AG04449 (cell line): ENCODE results near the gene VPS39.

Experiments
- CTCF ChIA-PET: fragments of 350-600 bp; formaldehyde crosslinking; extraction: SDS; loops from one replicate; lab custom pipeline; 2021; ENCODE audit warnings: antibody characterized with exemption; lab: Yijun Ruan, JAX
- POLR2A ChIA-PET: fragments of 400-600, 350-600 bp; formaldehyde crosslinking; extraction: SDS; loops from one replicate; lab custom pipeline; 2020; ENCODE audit warnings: antibody characterized with exemption, inconsistent platforms; lab: Yijun Ruan, JAX
- DNase-seq: peaks from one replicate; pipeline ENCODE4 v3.0.0-alpha.2; 2010; ENCODE audit warnings: low read depth, low spot score
- H3K4me3 ChIP-seq: 2 replicates; pipeline ENCODE4 v1.5.1; 2011; ENCODE audit warnings: low read depth, mild to moderate bottlenecking, control low read depth, low read length
- CTCF ChIP-seq: IDR thresholded peaks from one replicate; pipeline ENCODE4 v1.5.1; 2011; ENCODE audit warnings: mild to moderate bottlenecking, moderate library complexity, low read length, control low read depth, inconsistent platforms; ENCODE audit not compliant: insufficient read depth; ENCODE audit errors: missing control alignments

VPS39 gene

GRCh38 chr15:42143866-42144625 lies 64.1 kb downstream of the VPS39 start:
- POLR2A ChIA-PET = no interaction called here
- no peak overlapping the region for H3K4me3 ChIP-seq
- CTCF ChIA-PET = interaction anchor here (0.9 to 1.8 kb wide), 4 partner anchors 10 to 155 kb away, joined by 3 to 7 read pairs (median 4); no protein-coding TSS in a partner anchor
- DNase-seq = no peak
- TF ChIP-seq CTCF = no peak

- ChIA-PET CTCF (interaction anchor here (1.6 kb wide), 1 partner anchor 9 kb away, joined by 4 read pairs; no protein-coding TSS in a partner anchor), POLR2A (no interaction called here)
- DNase-seq = no peak
- TF ChIP-seq CTCF = no peak
- no peak overlapping the region for H3K4me3 ChIP-seq
Observed at GRCh38 chr15:42143356-42143755, 64.7 kb downstream of the VPS39 start.

- CTCF ChIA-PET = interaction anchor here (1.0 to 1.1 kb wide), 4 partner anchors 58 to 152 kb away, joined by 3 to 5 read pairs (median 3); no protein-coding TSS in a partner anchor
- H3K4me3 ChIP-seq = no peak overlapping the region
- POLR2A ChIA-PET = no interaction called here
- no peak for TF ChIP-seq CTCF
- DNase-seq = no peak
Observed at GRCh38 chr15:42141795-42142667, 66.1 kb downstream of the VPS39 start.

- no peak for TF ChIP-seq CTCF
- ChIA-PET CTCF (interaction anchor here (1.0 to 1.1 kb wide), 2 partner anchors 74 to 151 kb away, joined by 3 read pairs; no protein-coding TSS in a partner anchor), POLR2A (no interaction called here)
- DNase-seq = no peak
- no peak overlapping the region for H3K4me3 ChIP-seq
Observed at GRCh38 chr15:42141246-42141645, 66.9 kb downstream of the VPS39 start.

GRCh38 chr15:42140383-42141070 lies 67.6 kb downstream of the VPS39 start:
- no peak for TF ChIP-seq CTCF
- no peak for DNase-seq
- ChIA-PET POLR2A (interaction anchor here (1.1 kb wide), 1 partner anchor 10 kb away, joined by 4 read pairs; no protein-coding TSS in a partner anchor), CTCF (interaction anchor here (0.8 to 7.8 kb wide), 10 partner anchors 10 to 153 kb away, joined by 3 to 142 read pairs (median 8); partner anchors contain the start of gene PLA2G4F)
- no peak overlapping the region for H3K4me3 ChIP-seq
